ENCODE measurements around the gene ZFP82. TPM values are rescaled to one million over a fixed set of nuclear protein-coding genes. Genes with fewer than 3 reads are reported as not detected.

Gene ZFP82
- polyA plus RNA-seq, 1 donor from 2014 or later = 19.7 TPM

Other genes starting within 250 kb of the ZFP82 start
- gene ZNF565, start 204.0 kb downstream of the ZFP82 start, polyA plus RNA-seq = 9.4 and 9.7 TPM in 2 replicates
- 162 and 215 TPM in 2 replicates for gene ZNF146, start 203.5 kb downstream of the ZFP82 start, polyA plus RNA-seq
- gene ZFP14, start 39.4 kb downstream of the ZFP82 start, polyA plus RNA-seq = 16.1 and 16.4 TPM in 2 replicates
- gene ZNF566, start 70.9 kb upstream of the ZFP82 start, polyA plus RNA-seq = 28.9 and 29.3 TPM in 2 replicates
- 23.2 and 25.0 TPM in 2 replicates for gene ZNF260, start 109.6 kb upstream of the ZFP82 start, polyA plus RNA-seq
- 53.7 and 54.5 TPM in 2 replicates for gene ZNF529, start 154.6 kb upstream of the ZFP82 start, polyA plus RNA-seq
- 98.8 and 112 TPM in 2 replicates for gene ZNF382, start 186.7 kb upstream of the ZFP82 start, polyA plus RNA-seq
- gene ZNF461, start 248.2 kb upstream of the ZFP82 start, polyA plus RNA-seq = 28.1 and 32.4 TPM in 2 replicates

Data from neural cell (in vitro differentiated cells).